ENCODE data around the gene CYLC2. TPM values are rescaled to one million over a fixed set of nuclear protein-coding genes. Genes with fewer than 3 reads are reported as not detected.

Gene CYLC2
- total RNA-seq = not detected

DNA sequence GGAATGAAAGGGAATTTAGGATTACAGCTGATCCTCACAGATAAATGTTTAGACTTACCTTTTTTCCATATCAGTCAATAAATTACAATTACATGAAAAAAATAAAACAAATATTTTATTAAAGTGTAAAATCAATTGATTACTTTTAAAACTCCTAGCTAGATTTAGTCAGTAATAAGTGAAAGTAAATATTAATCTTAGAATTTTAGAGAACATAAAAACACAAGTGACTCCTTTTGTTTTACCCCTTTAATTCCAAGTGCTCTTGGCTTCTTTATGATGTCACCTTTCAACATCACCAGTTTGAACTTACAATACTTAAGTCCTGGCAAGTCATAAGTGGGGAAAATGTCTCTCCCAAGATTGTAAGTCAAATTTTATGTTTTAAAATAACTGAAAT is at the start of gene CYLC2:
Gene CYLC2 (plus strand): TSS at position 301 of the 400 bp plus-strand sequence. CDS start 48 bp downstream, at position 349.
- intact Hi-C loops (cut with DNase I) = no loop called here
- TF ChIP-seq, protein P1, sequence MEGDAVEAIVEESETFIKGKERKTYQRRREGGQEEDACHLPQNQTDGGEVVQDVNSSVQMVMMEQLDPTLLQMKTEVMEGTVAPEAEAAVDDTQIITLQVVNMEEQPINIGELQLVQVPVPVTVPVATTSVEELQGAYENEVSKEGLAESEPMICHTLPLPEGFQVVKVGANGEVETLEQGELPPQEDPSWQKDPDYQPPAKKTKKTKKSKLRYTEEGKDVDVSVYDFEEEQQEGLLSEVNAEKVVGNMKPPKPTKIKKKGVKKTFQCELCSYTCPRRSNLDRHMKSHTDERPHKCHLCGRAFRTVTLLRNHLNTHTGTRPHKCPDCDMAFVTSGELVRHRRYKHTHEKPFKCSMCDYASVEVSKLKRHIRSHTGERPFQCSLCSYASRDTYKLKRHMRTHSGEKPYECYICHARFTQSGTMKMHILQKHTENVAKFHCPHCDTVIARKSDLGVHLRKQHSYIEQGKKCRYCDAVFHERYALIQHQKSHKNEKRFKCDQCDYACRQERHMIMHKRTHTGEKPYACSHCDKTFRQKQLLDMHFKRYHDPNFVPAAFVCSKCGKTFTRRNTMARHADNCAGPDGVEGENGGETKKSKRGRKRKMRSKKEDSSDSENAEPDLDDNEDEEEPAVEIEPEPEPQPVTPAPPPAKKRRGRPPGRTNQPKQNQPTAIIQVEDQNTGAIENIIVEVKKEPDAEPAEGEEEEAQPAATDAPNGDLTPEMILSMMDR (IDR thresholded peaks at IDR 0.05) = no peak
- H3K27me3 ChIP-seq = no peaks in the 10 kb centered on the region
- DNase-seq = no peak
- H3K4me3 ChIP-seq = no peak within 1 kb of the TSS
- H3K9me3 ChIP-seq = no peaks in the 10 kb centered on the region
- H3K4me1 ChIP-seq = no peaks in the 10 kb centered on the region
- H3K27ac ChIP-seq = no peak within 1 kb of the TSS
- no peaks in the 10 kb centered on the region for H3K36me3 ChIP-seq
- H3K9ac ChIP-seq (ENCODE audit: low read depth in 2 of 2, low read length in 2 of 2) = no peak within 1 kb of the TSS

DNA sequence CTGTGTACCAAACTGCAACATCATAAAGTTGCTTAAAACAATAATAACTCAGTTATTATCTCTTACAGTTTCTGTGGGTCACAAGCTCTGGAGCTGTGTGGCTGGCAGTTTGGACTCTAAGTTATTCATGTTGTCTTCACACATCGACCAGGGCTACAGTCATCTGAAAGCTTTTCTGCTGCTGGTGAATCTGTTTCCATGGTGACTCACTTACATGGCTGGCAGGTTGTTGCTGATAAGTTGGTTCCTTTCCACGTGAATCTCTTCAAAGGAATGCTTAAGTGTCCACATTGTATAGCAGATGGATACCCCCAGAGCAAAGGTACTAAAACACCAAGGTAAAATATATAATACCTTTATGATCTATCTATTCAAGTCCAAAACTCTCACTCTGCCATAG is 44.8 kb upstream of the CYLC2 start:
- Histone ChIP-seq H3K9ac (ENCODE audit: low read depth in 2 of 2, low read length in 2 of 2) (no peak overlapping the region), H3K27me3 (no peaks in the 10 kb centered on the region), H3K27ac (no peak overlapping the region), H3K4me1 (no peaks in the 10 kb centered on the region), H3K4me3 (no peak overlapping the region), H3K36me3 (no peaks in the 10 kb centered on the region), H3K9me3 (no peaks in the 10 kb centered on the region)
- DNase-seq = no peak
- TF ChIP-seq, protein P1 (IDR thresholded peaks at IDR 0.05) = no peak
- intact Hi-C loops (cut with DNase I) = no loop called here

DNA sequence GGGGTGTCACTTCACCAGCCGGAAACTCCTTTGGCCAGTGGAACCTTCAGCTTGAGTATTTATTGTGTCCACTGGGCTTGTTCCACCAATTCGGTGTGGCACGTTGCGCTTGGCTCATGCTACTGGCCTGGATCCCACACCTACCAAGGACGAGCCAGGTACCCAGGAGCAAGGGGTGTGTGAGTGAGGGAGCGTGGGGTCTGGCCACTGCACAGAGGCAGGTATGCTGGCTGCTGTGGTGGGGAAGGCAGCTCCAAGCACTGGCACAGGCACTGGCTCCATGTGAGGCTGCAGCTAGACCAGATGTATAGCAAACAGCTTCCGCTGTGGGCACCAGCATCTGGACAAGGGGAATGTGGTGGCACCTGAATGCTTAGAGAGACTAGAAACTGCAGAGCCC is 28.1 kb upstream of the CYLC2 start:
- no peaks in the 10 kb centered on the region for H3K4me1 ChIP-seq
- H3K27ac ChIP-seq = no peak overlapping the region
- intact Hi-C loops (cut with DNase I) = no loop called here
- no peaks in the 10 kb centered on the region for H3K27me3 ChIP-seq
- no peaks in the 10 kb centered on the region for H3K36me3 ChIP-seq
- TF ChIP-seq, protein P1 (IDR thresholded peaks at IDR 0.05) = no peak
- H3K9ac ChIP-seq (ENCODE audit: low read depth in 2 of 2, low read length in 2 of 2) = no peak overlapping the region
- DNase-seq = no peak
- H3K9me3 ChIP-seq = no peaks in the 10 kb centered on the region
- H3K4me3 ChIP-seq = no peak overlapping the region

GRCh38 chr9:102967979-102968378 is 27.2 kb upstream of the CYLC2 start:
- H3K4me3 ChIP-seq = no peak overlapping the region
- TF ChIP-seq, protein P1 (IDR thresholded peaks at IDR 0.05) = no peak
- no peaks in the 10 kb centered on the region for H3K27me3 ChIP-seq
- intact Hi-C loops (cut with DNase I) = no loop called here
- no peaks in the 10 kb centered on the region for H3K36me3 ChIP-seq
- H3K9me3 ChIP-seq = no peaks in the 10 kb centered on the region
- no peak overlapping the region for H3K9ac ChIP-seq (ENCODE audit: low read depth in 2 of 2, low read length in 2 of 2)
- H3K27ac ChIP-seq = no peak overlapping the region
- H3K4me1 ChIP-seq = no peaks in the 10 kb centered on the region
- no peak for DNase-seq

GRCh38 chr9:102972780-102973179 is 22.4 kb upstream of the CYLC2 start:
- TF ChIP-seq, protein P1 (IDR thresholded peaks at IDR 0.05) = no peak
- Histone ChIP-seq H3K27ac (no peak overlapping the region), H3K36me3 (no peaks in the 10 kb centered on the region), H3K9me3 (no peaks in the 10 kb centered on the region), H3K4me3 (no peak overlapping the region), H3K27me3 (no peaks in the 10 kb centered on the region), H3K9ac (ENCODE audit: low read depth in 2 of 2, low read length in 2 of 2) (no peak overlapping the region), H3K4me1 (no peaks in the 10 kb centered on the region)
- no peak for DNase-seq
- intact Hi-C loops (cut with DNase I) = no loop called here

DNA sequence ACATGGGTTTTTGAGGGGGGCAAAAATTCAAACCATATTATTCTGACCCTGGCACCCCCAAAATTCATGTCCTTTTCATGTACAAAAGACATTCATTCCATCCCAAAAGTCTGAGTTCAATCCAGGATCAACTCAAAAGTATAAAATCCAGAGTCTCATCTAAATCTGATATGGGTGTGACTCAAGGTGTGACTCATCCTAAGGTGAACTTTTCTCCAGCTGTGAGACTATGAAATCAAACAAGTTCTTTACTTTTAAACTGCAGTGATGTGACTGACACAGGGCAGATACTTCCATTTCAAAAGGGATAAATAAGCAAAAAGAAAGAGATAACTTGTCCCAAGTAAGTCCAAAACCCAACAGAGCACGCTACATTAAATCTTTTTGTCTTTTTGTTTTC is 20.6 kb upstream of the CYLC2 start:
- intact Hi-C loops (cut with DNase I) = no loop called here
- Histone ChIP-seq H3K9ac (ENCODE audit: low read depth in 2 of 2, low read length in 2 of 2) (no peak overlapping the region), H3K4me3 (no peak overlapping the region), H3K9me3 (no peaks in the 10 kb centered on the region), H3K4me1 (no peaks in the 10 kb centered on the region), H3K27ac (no peak overlapping the region), H3K36me3 (no peaks in the 10 kb centered on the region), H3K27me3 (no peaks in the 10 kb centered on the region)
- no peak for DNase-seq
- TF ChIP-seq, protein P1 (IDR thresholded peaks at IDR 0.05) = no peak
